ENCODE measurements around the gene MFRP. TPM values are rescaled to one million over a fixed set of nuclear protein-coding genes. Genes with fewer than 3 reads are reported as not detected.

The MFRP gene
- total and polyA plus RNA-seq, 9 of the 15 experiments (the other 6 are each of a cell fraction or from before 2014, with no cell fraction given): not detected

DNA sequence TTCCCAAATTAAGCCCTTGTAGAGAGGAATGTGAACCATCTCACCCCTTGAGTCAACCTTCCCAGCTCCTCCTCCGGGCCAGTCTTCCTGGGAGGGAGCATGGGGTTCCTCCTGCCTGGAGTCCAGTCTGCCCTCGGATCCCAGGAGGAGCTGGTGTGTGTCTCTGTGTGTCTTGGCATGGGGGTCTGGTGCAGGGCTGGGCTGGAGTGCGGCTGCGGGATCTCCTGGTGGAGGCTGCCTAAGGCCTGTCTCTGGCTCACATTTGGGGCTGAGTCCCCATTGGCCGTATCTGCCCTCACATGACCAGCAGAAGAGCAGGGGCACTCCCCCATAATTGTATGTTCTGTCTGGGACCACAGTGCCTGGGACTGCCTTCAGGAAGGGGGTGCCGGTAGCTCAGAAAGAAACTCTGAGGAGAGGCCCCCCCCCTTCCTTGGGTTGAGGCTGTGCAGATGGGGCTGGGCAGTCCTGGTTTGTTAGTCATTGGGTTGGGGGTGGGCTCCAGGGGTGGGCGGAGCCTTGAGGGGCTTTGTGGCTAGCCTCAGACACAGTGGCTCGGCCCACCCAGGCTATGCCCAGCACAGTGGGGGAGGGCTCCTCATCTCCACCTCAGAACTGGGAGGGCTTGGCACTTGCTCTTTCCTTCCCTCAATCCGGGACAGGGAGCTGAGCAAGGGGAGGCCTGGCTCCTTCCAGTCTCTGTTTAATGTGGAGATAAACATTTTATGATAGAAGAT, 8.8 kb downstream of the MFRP start (continued):
- TF ChIP-seq, protein P1, sequence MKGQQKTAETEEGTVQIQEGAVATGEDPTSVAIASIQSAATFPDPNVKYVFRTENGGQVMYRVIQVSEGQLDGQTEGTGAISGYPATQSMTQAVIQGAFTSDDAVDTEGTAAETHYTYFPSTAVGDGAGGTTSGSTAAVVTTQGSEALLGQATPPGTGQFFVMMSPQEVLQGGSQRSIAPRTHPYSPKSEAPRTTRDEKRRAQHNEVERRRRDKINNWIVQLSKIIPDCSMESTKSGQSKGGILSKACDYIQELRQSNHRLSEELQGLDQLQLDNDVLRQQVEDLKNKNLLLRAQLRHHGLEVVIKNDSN (CRISPR knock-in tag; IDR thresholded peaks at IDR 0.05): peak; percentile 83
- TF ChIP-seq RAD21 (CRISPR knock-in tag; conservative IDR thresholded peaks at IDR 0.05 in 1 of 2, IDR thresholded peaks at IDR 0.05 in 1 of 2): no peak
- no peak for TF ChIP-seq ZNF668 (CRISPR knock-in tag; IDR thresholded peaks at IDR 0.05)
- TF ChIP-seq, protein P2, sequence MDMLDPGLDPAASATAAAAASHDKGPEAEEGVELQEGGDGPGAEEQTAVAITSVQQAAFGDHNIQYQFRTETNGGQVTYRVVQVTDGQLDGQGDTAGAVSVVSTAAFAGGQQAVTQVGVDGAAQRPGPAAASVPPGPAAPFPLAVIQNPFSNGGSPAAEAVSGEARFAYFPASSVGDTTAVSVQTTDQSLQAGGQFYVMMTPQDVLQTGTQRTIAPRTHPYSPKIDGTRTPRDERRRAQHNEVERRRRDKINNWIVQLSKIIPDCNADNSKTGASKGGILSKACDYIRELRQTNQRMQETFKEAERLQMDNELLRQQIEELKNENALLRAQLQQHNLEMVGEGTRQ (CRISPR knock-in tag; IDR thresholded peaks at IDR 0.05): peak; percentile 79
- TF ChIP-seq, protein P3, sequence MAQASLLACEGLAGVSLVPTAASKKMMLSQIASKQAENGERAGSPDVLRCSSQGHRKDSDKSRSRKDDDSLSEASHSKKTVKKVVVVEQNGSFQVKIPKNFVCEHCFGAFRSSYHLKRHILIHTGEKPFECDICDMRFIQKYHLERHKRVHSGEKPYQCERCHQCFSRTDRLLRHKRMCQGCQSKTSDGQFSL (CRISPR knock-in tag; IDR thresholded peaks at IDR 0.05): peak; percentile 66; the same call in 1 of the 2 replicates
- TF ChIP-seq, protein P3 (tag; IDR thresholded peaks at IDR 0.05): no peak; a peak in 1 of 4 replicates
- no peak for TF ChIP-seq CREM (IDR thresholded peaks at IDR 0.05; ENCODE audit: low read depth)
- TF ChIP-seq POLR2G (IDR thresholded peaks at IDR 0.05; ENCODE audit: low read depth, low read length): peak; percentile 38; the same call in 1 of the 2 replicates

All from K562 (cell line).